Panc1 (cell line): ENCODE measurements around the gene HIPK2. TPM values are rescaled to one million over a fixed set of nuclear protein-coding genes. Genes with fewer than 3 reads are reported as not detected.

Source experiments
- ATAC-seq: fragments of 200-7000 bp; cut with Tn5 transposase; 2 replicates; pipeline ENCODE4 v1.9.1; 2020; ENCODE audit warnings: mild to moderate bottlenecking, moderate library complexity
- BruUV-seq: library from RNA; stranded (reverse); fragments of 400-500 nt; replicated peaks from 2 replicates; lab custom pipeline; 2021; lab: Mats Ljungman, UMichigan
- CTCF ChIA-PET: fragments of 300-600 bp; sonication (Branson Sonifier 250); formaldehyde crosslinking; loops from one replicate; lab custom pipeline; 2022; ENCODE audit warnings: antibody characterized with exemption; lab: Charles Lee
- POLR2A ChIA-PET: fragments of 300-600 bp; sonication (Branson Sonifier 250); formaldehyde crosslinking; loops from one replicate; lab custom pipeline; 2022; ENCODE audit warnings: antibody characterized with exemption; lab: Charles Lee
- DNase-seq: peaks from one replicate; pipeline ENCODE4 v3.0.0-alpha.2; 2010; ENCODE audit warnings: low read depth, low spot score
- H3K27ac ChIP-seq: 2 replicates; pipeline ENCODE4 v1.5.1; 2011; ENCODE audit warnings: mild to moderate bottlenecking, low read length, inconsistent platforms
- H3K27me3 ChIP-seq: fragments of 200-500 bp; sonication (Bioruptor generic); 2 replicates; pipeline ENCODE4 v1.6.0; 2014; ENCODE audit warnings: low read length, inconsistent platforms; ENCODE audit not compliant: control insufficient read depth, insufficient read depth
- H3K36me3 ChIP-seq: fragments of 200-500 bp; sonication (Bioruptor generic); 2 replicates; pipeline ENCODE4 v1.5.1; 2014; ENCODE audit warnings: inconsistent platforms, mild to moderate bottlenecking, low read length, moderate library complexity; ENCODE audit not compliant: control insufficient read depth, insufficient read depth
- H3K4me1 ChIP-seq: 2 replicates; pipeline ENCODE4 v1.5.1; 2011; ENCODE audit warnings: inconsistent platforms, mild to moderate bottlenecking, low read length, moderate library complexity; ENCODE audit not compliant: control insufficient read depth, insufficient read depth
- H3K4me3 ChIP-seq, 2 experiments: 2 replicates each; pipeline ENCODE4 v1.5.1; 2011 to 2012; ENCODE audit warnings: low read depth in 2 of 2, low read length in 2 of 2, mild to moderate bottlenecking in 2 of 2, inconsistent platforms in 1 of 2, moderate library complexity in 1 of 2
- H3K9me3 ChIP-seq: fragments of 200-500 bp; sonication (Bioruptor generic); 2 replicates; pipeline ENCODE4 v1.5.1; 2014; ENCODE audit warnings: low read depth, mild to moderate bottlenecking, inconsistent platforms, low read length, moderate library complexity; ENCODE audit not compliant: control insufficient read depth, insufficient read depth
- CTCF ChIP-seq: fragments of 450-650 bp; IDR thresholded peaks from 2 replicates; pipeline ENCODE4 v1.5.1; 2017; ENCODE audit warnings: mild to moderate bottlenecking
- POLR2AphosphoS5 ChIP-seq: IDR thresholded peaks from 2 replicates; pipeline ENCODE4 v1.6.1; 2012; ENCODE audit warnings: mild to moderate bottlenecking, low read depth, low read length, moderate library complexity
- REST ChIP-seq, 2 experiments: IDR thresholded peaks; 2 replicates each; pipeline ENCODE4 v1.6.1; 2011 to 2012; ENCODE audit warnings: low read depth in 2 of 2, control low read depth in 1 of 2, low read length in 1 of 2, mild to moderate bottlenecking in 1 of 2, moderate library complexity in 1 of 2; ENCODE audit not compliant: insufficient read depth in 1 of 2
- SIN3A ChIP-seq: IDR thresholded peaks from 2 replicates; pipeline ENCODE4 v1.6.1; 2012; ENCODE audit warnings: low read depth, mild to moderate bottlenecking, low read length, moderate library complexity, borderline replicate concordance; ENCODE audit not compliant: insufficient read depth
- TCF7L2 ChIP-seq: IDR thresholded peaks from 2 replicates; pipeline ENCODE4 v1.6.1; 2011; ENCODE audit warnings: mild to moderate bottlenecking, low read depth, low read length, inconsistent platforms
- in situ Hi-C: cut with HindIII; loops from 2 replicates; pipeline ENCODE4 v1.10.0; 2016; ENCODE audit warnings: low sequenced_read_pairs, low pct_unique_long_range_greater_than_20kb
- intact Hi-C: fragments of 100-400 bp; cut with micrococcal nuclease; formaldehyde crosslinking; loops from one replicate; pipeline ENCODE4 v1.10.0; 2022; ENCODE audit not compliant: unreplicated experiment
- total RNA-seq: library from RNA; stranded (reverse); gene quantifications from one replicate; pipeline ENCODE4 v1.2.1, GENCODE V29; 2021; ENCODE audit not compliant: unreplicated experiment

The HIPK2 gene
- total RNA-seq, 1 experiment from 2014 or later, result 34.1 TPM

- CTCF ChIA-PET, result no interaction called here
- ATAC-seq, result no peak
Measured at GRCh38 chr7:139534966-139535651, 242.7 kb downstream of the HIPK2 start.

GRCh38 chr7:139534096-139534495, 243.7 kb downstream of the HIPK2 start:
- no TSS peak for BruUV-seq
- no peak for ATAC-seq

More at GRCh38 chr7:139534966-139535651, 242.7 kb downstream of the HIPK2 start:
- in situ Hi-C loops, result no loop called here
- no peaks in the 10 kb centered on the region for H3K9me3 ChIP-seq
- POLR2A ChIA-PET, result no interaction called here
- DNase-seq, result no peak
- no peaks in the 10 kb centered on the region for H3K4me1 ChIP-seq
- TF ChIP-seq POLR2AphosphoS5 (no peak), SIN3A (no peak), TCF7L2 (no peak), REST (IDR thresholded peaks at IDR 0.05; ENCODE audit: insufficient read depth in 1 of 2, low read depth in 2 of 2, low read length in 1 of 2) (no peak), CTCF (no peak)
- intact Hi-C loops, result no loop called here
- H3K27me3 ChIP-seq, result peaks cover 14% of the 10 kb centered on the region
- no peak overlapping the region for H3K4me3 ChIP-seq
- H3K36me3 ChIP-seq, result no peaks in the 10 kb centered on the region
- no TSS peak for BruUV-seq
- H3K27ac ChIP-seq, result no peak overlapping the region

More at GRCh38 chr7:139534096-139534495, 243.7 kb downstream of the HIPK2 start:
- in situ Hi-C loops, result no loop called here
- CTCF ChIA-PET, result no interaction called here
- intact Hi-C loops, result no loop called here
- H3K36me3 ChIP-seq, result no peaks in the 10 kb centered on the region
- no peak overlapping the region for H3K27ac ChIP-seq
- H3K9me3 ChIP-seq, result no peaks in the 10 kb centered on the region
- POLR2A ChIA-PET, result no interaction called here
- TF ChIP-seq TCF7L2, result no peak
- TF ChIP-seq SIN3A, result no peak
- TF ChIP-seq REST (IDR thresholded peaks at IDR 0.05; ENCODE audit: insufficient read depth in 1 of 2, low read depth in 2 of 2, low read length in 1 of 2), result no peak
- TF ChIP-seq CTCF, result no peak
- TF ChIP-seq POLR2AphosphoS5, result no peak
- no peaks in the 10 kb centered on the region for H3K4me1 ChIP-seq
- no peak for DNase-seq
- peaks cover 14% of the 10 kb centered on the region for H3K27me3 ChIP-seq
- no peak overlapping the region for H3K4me3 ChIP-seq
